ENCODE data around the gene JAZF1.

The JAZF1 gene

DNA sequence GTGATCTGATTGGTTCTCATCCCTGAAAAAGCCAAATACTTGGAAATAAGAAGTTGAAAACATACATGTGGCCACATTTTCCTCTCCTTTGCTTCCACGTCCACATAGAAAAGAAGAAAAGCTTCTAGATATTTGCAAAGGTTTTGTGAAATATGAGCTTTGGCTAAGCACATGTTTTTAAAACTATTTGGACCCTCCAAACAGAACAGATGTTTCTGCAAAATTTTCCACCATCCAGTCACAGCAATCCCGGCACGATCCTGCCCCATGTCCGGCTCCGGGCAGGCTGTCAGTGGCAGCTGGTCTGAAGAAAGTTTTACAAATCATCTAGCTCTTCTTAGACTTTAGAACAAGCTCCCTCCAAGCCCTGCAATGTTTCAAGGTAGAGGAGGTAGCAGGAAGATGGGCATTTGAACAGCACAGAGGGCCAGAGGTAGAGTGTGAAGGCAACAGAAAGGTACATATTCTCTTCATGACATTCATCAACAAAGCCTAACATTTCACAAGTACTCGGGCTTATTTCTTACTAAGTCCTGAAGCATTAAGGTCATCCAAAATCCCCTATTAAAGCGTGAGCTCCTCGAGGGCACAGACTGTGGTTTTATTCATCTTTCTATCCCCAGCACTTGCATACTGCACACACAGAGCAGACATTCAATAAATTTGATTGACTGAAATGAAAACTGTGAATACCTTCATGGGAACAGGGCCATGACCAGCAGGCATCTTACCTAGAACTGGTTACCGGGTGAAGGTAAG lies 110.1 kb downstream of the JAZF1 start:
- H3K4me3 ChIP-seq (ENCODE audit: low read depth, low read length): no peak overlapping the region
- TF ChIP-seq, protein P1, sequence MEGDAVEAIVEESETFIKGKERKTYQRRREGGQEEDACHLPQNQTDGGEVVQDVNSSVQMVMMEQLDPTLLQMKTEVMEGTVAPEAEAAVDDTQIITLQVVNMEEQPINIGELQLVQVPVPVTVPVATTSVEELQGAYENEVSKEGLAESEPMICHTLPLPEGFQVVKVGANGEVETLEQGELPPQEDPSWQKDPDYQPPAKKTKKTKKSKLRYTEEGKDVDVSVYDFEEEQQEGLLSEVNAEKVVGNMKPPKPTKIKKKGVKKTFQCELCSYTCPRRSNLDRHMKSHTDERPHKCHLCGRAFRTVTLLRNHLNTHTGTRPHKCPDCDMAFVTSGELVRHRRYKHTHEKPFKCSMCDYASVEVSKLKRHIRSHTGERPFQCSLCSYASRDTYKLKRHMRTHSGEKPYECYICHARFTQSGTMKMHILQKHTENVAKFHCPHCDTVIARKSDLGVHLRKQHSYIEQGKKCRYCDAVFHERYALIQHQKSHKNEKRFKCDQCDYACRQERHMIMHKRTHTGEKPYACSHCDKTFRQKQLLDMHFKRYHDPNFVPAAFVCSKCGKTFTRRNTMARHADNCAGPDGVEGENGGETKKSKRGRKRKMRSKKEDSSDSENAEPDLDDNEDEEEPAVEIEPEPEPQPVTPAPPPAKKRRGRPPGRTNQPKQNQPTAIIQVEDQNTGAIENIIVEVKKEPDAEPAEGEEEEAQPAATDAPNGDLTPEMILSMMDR (IDR thresholded peaks at IDR 0.05; ENCODE audit: low read depth, low read length, missing control alignments): no peak
- H3K36me3 ChIP-seq (replicated peaks): no peaks in the 10 kb centered on the region
- in situ Hi-C loops (cut with HindIII; ENCODE audit: low pct_ligation_motif_present, low sequenced_read_pairs): no loop called here
- H3K27ac ChIP-seq: no peak overlapping the region
- no peaks in the 10 kb centered on the region for H3K27me3 ChIP-seq (replicated peaks)
- DNase-seq: no peak

DNA sequence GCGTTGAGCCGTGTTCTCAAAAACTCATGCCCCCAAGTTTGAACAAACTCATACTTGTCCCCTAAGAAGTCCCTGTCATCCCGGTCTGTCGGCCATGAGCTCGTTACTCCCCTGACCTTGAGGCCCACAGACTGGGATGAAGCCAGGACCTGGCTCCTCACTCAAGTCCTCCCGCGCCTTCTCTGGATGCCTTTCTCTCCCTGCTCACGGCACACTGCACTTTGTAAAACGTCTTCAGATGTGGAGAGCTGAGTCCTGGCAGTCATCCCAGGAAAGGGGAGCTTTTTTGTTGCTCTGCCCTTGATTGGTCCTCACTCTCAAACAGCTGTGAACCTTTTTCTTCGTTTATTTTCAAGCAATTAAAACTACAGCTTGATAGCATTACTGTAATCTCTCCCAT lies 110.8 kb downstream of the JAZF1 start:
- Histone ChIP-seq H3K27me3 (replicated peaks) (no peaks in the 10 kb centered on the region), H3K36me3 (replicated peaks) (no peaks in the 10 kb centered on the region), H3K4me3 (ENCODE audit: low read depth, low read length) (no peak overlapping the region), H3K27ac (no peak overlapping the region)
- in situ Hi-C loops (cut with HindIII; ENCODE audit: low pct_ligation_motif_present, low sequenced_read_pairs): no loop called here
- TF ChIP-seq, protein P1 (IDR thresholded peaks at IDR 0.05; ENCODE audit: low read depth, low read length, missing control alignments): no peak
- DNase-seq: no peak

DNA sequence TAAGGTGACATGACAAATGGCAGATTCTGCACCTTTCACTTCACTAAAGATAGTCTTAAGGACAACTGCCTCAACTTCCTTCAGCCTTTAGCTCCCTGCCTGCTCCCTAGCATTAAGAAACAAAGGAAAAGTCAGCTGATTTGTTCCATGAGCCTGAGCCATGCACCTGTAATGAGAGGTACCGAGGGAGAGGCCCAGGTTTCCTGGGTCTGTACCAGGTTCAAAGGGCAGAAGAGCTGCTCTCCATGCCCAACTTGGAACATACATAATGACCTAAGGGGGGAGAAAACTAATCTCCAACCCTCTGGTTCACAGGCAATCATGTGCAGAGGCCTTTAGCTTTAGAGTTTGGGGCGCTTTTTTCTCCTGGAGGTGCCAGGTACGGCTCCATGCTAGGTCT lies 111.2 kb downstream of the JAZF1 start:
- Histone ChIP-seq H3K36me3 (replicated peaks) (no peaks in the 10 kb centered on the region), H3K27ac (no peak overlapping the region), H3K4me3 (ENCODE audit: low read depth, low read length) (no peak overlapping the region), H3K27me3 (replicated peaks) (no peaks in the 10 kb centered on the region)
- in situ Hi-C loops (cut with HindIII; ENCODE audit: low pct_ligation_motif_present, low sequenced_read_pairs): no loop called here
- DNase-seq: no peak
- TF ChIP-seq, protein P1 (IDR thresholded peaks at IDR 0.05; ENCODE audit: low read depth, low read length, missing control alignments): no peak

DNA sequence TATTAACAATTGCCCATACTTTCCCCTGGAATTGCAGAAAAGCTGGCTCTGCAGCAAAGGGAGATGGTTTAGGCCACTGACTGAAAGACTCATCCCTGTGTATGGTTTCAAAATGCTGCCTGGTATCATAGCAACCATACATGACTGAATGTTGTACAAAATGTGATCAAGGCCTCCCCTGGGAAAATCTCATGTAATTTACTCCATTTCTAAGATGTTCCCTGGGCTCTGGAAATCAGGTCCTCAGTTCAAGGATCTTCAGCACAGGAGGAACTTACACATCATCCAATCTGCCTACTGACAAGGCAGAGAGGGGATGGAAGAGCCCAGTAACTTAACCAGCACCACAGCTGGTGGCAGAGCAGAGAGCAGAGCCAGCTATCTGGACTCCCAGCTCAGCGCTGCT lies 111.8 kb downstream of the JAZF1 start:
- H3K36me3 ChIP-seq (replicated peaks): no peaks in the 10 kb centered on the region
- no peak overlapping the region for H3K27ac ChIP-seq
- no peaks in the 10 kb centered on the region for H3K27me3 ChIP-seq (replicated peaks)
- in situ Hi-C loops (cut with HindIII; ENCODE audit: low pct_ligation_motif_present, low sequenced_read_pairs): no loop called here
- no peak overlapping the region for H3K4me3 ChIP-seq (ENCODE audit: low read depth, low read length)
- peak; percentile 56 for DNase-seq
- TF ChIP-seq, protein P1 (IDR thresholded peaks at IDR 0.05; ENCODE audit: low read depth, low read length, missing control alignments): no peak

DNA sequence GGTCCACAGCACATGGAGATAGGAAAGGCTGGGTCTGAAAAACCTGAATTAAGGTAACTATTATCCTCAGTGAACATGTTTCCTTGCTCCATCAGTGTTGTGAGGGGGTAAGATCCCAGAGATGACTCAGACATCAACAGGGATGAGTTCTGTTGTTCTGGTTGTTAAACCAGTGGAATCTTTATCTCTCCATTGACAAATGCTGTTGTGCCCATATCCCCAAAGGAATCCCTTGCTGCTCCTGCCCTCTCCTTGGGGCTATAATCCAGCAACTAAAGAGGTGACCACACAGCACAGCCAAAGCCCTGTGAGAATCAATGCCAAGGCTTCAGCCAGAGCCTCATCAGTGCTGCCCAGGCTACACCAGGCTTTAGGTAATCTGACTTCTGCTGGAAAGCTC lies 113.4 kb downstream of the JAZF1 start:
- in situ Hi-C loops (cut with HindIII; ENCODE audit: low pct_ligation_motif_present, low sequenced_read_pairs): no loop called here
- Histone ChIP-seq H3K27ac (no peak overlapping the region), H3K36me3 (replicated peaks) (no peaks in the 10 kb centered on the region), H3K4me3 (ENCODE audit: low read depth, low read length) (no peak overlapping the region), H3K27me3 (replicated peaks) (no peaks in the 10 kb centered on the region)
- TF ChIP-seq, protein P1 (IDR thresholded peaks at IDR 0.05; ENCODE audit: low read depth, low read length, missing control alignments): no peak
- no peak for DNase-seq

Measured in brain microvascular endothelial cell (primary cell).